ENCODE measurements around the gene SORCS2.
"Not testable (repeated sequence)": the region's sequence is repeated elsewhere in the genome, so short reads cannot be mapped to it uniquely, and the experiment has no call there.

Gene SORCS2

GRCh38 chr4:7214359-7214758 lies 22.0 kb downstream of the SORCS2 start:
- Histone ChIP-seq H3K9me2 (replicated peaks; ENCODE audit: control insufficient read depth, low read length) (no peaks in the 10 kb centered on the region), H3F3A (ENCODE audit: control insufficient read depth, insufficient read depth) (no peaks in the 10 kb centered on the region), H3K79me2 (ENCODE audit: control insufficient read depth, low read length) (no peaks in the 10 kb centered on the region), H3K9me3 (ENCODE audit: control insufficient read depth, insufficient read depth, low read length) (no peaks in the 10 kb centered on the region; the same call in 1 of the 2 replicates), H3K4me3 (ENCODE audit: low read length) (no peak overlapping the region), H3K27ac (ENCODE audit: low read depth, low read length) (no peak overlapping the region), H4K20me1 (ENCODE audit: control insufficient read depth, insufficient read depth, low read depth, low read length) (no peaks in the 10 kb centered on the region), H3K4me1 (ENCODE audit: control insufficient read depth, low read length) (no peaks in the 10 kb centered on the region), H3K36me3 (ENCODE audit: control insufficient read depth, low read length) (no peaks in the 10 kb centered on the region), H3K4me2 (ENCODE audit: low read length) (no peak overlapping the region), H3K27me3 (ENCODE audit: control insufficient read depth, low read length) (no peaks in the 10 kb centered on the region)
- TF ChIP-seq, protein P1, sequence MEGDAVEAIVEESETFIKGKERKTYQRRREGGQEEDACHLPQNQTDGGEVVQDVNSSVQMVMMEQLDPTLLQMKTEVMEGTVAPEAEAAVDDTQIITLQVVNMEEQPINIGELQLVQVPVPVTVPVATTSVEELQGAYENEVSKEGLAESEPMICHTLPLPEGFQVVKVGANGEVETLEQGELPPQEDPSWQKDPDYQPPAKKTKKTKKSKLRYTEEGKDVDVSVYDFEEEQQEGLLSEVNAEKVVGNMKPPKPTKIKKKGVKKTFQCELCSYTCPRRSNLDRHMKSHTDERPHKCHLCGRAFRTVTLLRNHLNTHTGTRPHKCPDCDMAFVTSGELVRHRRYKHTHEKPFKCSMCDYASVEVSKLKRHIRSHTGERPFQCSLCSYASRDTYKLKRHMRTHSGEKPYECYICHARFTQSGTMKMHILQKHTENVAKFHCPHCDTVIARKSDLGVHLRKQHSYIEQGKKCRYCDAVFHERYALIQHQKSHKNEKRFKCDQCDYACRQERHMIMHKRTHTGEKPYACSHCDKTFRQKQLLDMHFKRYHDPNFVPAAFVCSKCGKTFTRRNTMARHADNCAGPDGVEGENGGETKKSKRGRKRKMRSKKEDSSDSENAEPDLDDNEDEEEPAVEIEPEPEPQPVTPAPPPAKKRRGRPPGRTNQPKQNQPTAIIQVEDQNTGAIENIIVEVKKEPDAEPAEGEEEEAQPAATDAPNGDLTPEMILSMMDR (IDR thresholded peaks at IDR 0.05; ENCODE audit: low read depth, low read length, poor library complexity, severe bottlenecking): no peak
- no peak for TF ChIP-seq EZH2phosphoT487 (IDR thresholded peaks at IDR 0.05; ENCODE audit: borderline replicate concordance, low read length)

- H3K9me3 ChIP-seq (ENCODE audit: control insufficient read depth, insufficient read depth, low read length); H3K27me3 ChIP-seq (ENCODE audit: control insufficient read depth, low read length); H3F3A ChIP-seq (ENCODE audit: control insufficient read depth, insufficient read depth); H4K20me1 ChIP-seq (ENCODE audit: control insufficient read depth, insufficient read depth, low read depth, low read length); H3K4me2 ChIP-seq (ENCODE audit: low read length); H3K27ac ChIP-seq (ENCODE audit: low read depth, low read length); H3K4me1 ChIP-seq (ENCODE audit: control insufficient read depth, low read length); H3K36me3 ChIP-seq (ENCODE audit: control insufficient read depth, low read length); H3K9me2 ChIP-seq (replicated peaks; ENCODE audit: control insufficient read depth, low read length); H3K4me3 ChIP-seq (ENCODE audit: low read length); H3K79me2 ChIP-seq (ENCODE audit: control insufficient read depth, low read length): not testable (repeated sequence)
Observed at GRCh38 chr4:7215187-7215586, 22.8 kb downstream of the SORCS2 start.

GRCh38 chr4:7217039-7217438 lies 24.7 kb downstream of the SORCS2 start:
- no peaks in the 10 kb centered on the region for H3K79me2 ChIP-seq (ENCODE audit: control insufficient read depth, low read length)
- no peak overlapping the region for H3K4me2 ChIP-seq (ENCODE audit: low read length)
- TF ChIP-seq, protein P1 (IDR thresholded peaks at IDR 0.05; ENCODE audit: low read depth, low read length, poor library complexity, severe bottlenecking): no peak
- no peak for TF ChIP-seq EZH2phosphoT487 (IDR thresholded peaks at IDR 0.05; ENCODE audit: borderline replicate concordance, low read length)
- no peaks in the 10 kb centered on the region for H4K20me1 ChIP-seq (ENCODE audit: control insufficient read depth, insufficient read depth, low read depth, low read length)
- no peaks in the 10 kb centered on the region for H3F3A ChIP-seq (ENCODE audit: control insufficient read depth, insufficient read depth)
- H3K27me3 ChIP-seq (ENCODE audit: control insufficient read depth, low read length): no peaks in the 10 kb centered on the region
- H3K9me3 ChIP-seq (ENCODE audit: control insufficient read depth, insufficient read depth, low read length): no peaks in the 10 kb centered on the region; the same call in 1 of the 2 replicates
- H3K36me3 ChIP-seq (ENCODE audit: control insufficient read depth, low read length): no peaks in the 10 kb centered on the region
- no peak overlapping the region for H3K27ac ChIP-seq (ENCODE audit: low read depth, low read length)
- no peak overlapping the region for H3K4me3 ChIP-seq (ENCODE audit: low read length)
- no peaks in the 10 kb centered on the region for H3K4me1 ChIP-seq (ENCODE audit: control insufficient read depth, low read length)
- H3K9me2 ChIP-seq (replicated peaks; ENCODE audit: control insufficient read depth, low read length): no peaks in the 10 kb centered on the region

DNA sequence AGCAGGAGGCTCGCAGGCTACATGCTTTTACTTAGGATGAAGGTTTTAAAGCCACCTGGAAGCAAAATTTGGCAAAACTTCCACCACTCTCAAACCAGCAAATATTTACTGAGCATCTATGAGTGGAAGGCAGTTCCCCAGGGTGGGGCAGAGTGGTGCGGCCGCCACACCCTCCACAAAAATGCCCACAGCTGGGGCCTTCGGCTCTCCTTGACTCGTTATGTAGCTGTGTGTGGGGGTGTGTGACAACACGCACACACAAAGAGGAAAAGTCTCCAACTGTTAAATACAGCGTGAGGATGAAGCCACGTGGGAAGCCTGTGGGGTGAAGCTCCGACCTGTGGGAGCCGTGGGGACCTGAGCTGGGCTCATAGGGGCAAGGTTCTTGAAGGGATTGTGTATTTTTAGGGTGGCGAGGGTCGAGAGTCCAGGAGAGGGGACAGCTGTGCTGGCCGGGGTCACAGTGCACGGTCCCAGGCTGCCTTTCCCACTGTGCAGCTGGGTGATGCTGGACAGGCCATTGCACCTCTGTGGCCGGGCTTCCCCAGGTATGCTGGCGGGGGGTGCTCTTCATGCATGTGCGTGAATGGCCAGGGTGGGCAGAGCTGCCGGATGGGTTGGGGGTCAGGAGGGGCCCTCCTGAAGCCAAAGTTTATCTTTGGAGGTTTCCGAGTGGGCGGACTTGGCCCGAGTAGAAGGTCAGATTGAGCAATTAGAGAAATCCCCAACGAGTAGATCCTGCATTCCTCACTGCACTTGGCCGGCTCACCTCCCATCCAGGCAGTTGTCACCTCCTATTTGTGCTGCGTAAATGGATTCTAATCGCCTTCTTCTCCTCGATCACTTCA lies 25.4 kb downstream of the SORCS2 start:
- Histone ChIP-seq H3K4me3 (ENCODE audit: low read length) (no peak overlapping the region), H3K27me3 (ENCODE audit: control insufficient read depth, low read length) (no peaks in the 10 kb centered on the region), H3K36me3 (ENCODE audit: control insufficient read depth, low read length) (no peaks in the 10 kb centered on the region), H4K20me1 (ENCODE audit: control insufficient read depth, insufficient read depth, low read depth, low read length) (no peaks in the 10 kb centered on the region), H3K79me2 (ENCODE audit: control insufficient read depth, low read length) (no peaks in the 10 kb centered on the region), H3K4me2 (ENCODE audit: low read length) (no peak overlapping the region), H3K4me1 (ENCODE audit: control insufficient read depth, low read length) (no peaks in the 10 kb centered on the region), H3K27ac (ENCODE audit: low read depth, low read length) (no peak overlapping the region), H3K9me3 (ENCODE audit: control insufficient read depth, insufficient read depth, low read length) (no peaks in the 10 kb centered on the region; the same call in 1 of the 2 replicates), H3K9me2 (replicated peaks; ENCODE audit: control insufficient read depth, low read length) (no peaks in the 10 kb centered on the region), H3F3A (ENCODE audit: control insufficient read depth, insufficient read depth) (no peaks in the 10 kb centered on the region)
- TF ChIP-seq EZH2phosphoT487 (IDR thresholded peaks at IDR 0.05; ENCODE audit: borderline replicate concordance, low read length): no peak
- TF ChIP-seq, protein P1 (IDR thresholded peaks at IDR 0.05; ENCODE audit: low read depth, low read length, poor library complexity, severe bottlenecking): no peak

Measured in DOHH2 (cell line).